Measurements from ENCODE around the gene LHFPL3. TPM values are rescaled to one million over a fixed set of nuclear protein-coding genes. Genes with fewer than 3 reads are reported as not detected.

Gene LHFPL3
- total RNA-seq, 1 experiment from 2014 or later = 0.83 TPM

- Mint-ChIP-seq H3K9me3 (no peaks in the 10 kb centered on the region), H3K27ac (no peak overlapping the region), H3K4me3 (no peak overlapping the region), H3K36me3 (no peaks in the 10 kb centered on the region), H3K27me3 (ENCODE audit: low read depth) (peaks cover 12% of the 10 kb centered on the region), H3K4me1 (no peaks in the 10 kb centered on the region)
- CTCF ChIA-PET = no interaction called here
- DNase-seq (ENCODE audit: low spot score) = no peak
- POLR2A ChIA-PET = no interaction called here
- no peak for TF ChIP-seq IRF2 (CRISPR knock-in tag; IDR thresholded peaks at IDR 0.05; ENCODE audit: borderline replicate concordance, low read depth)
- no peak for TF ChIP-seq ZNF423 (CRISPR knock-in tag; IDR thresholded peaks at IDR 0.05)
- TF ChIP-seq CBFB (CRISPR knock-in tag; IDR thresholded peaks at IDR 0.05; ENCODE audit: low read depth) = no peak
- TF ChIP-seq ZMAT4 (CRISPR knock-in tag; IDR thresholded peaks at IDR 0.05) = no peak
- no peak for TF ChIP-seq KAT7 (CRISPR knock-in tag; IDR thresholded peaks at IDR 0.05; ENCODE audit: borderline replicate concordance)
- TF ChIP-seq RORB (CRISPR knock-in tag; IDR thresholded peaks at IDR 0.05) = no peak
- TF ChIP-seq ZNF232 (CRISPR knock-in tag; IDR thresholded peaks at IDR 0.05) = no peak
- TF ChIP-seq NR3C1 (CRISPR knock-in tag; conservative IDR thresholded peaks at IDR 0.05; ENCODE audit: low read depth) = no peak
- ATAC-seq = no peak
These were observed 527.5 kb downstream of the LHFPL3 start for GRCh38 chr7:104855861-104856260.

- ChIA-PET POLR2A (no interaction called here), CTCF (interaction anchor here (0.6 to 1.1 kb wide), 3 partner anchors 9 to 61 kb away, joined by 3 to 5 read pairs (median 4); no protein-coding TSS in a partner anchor)
- DNase-seq (ENCODE audit: low spot score) (no peak), ATAC-seq (no peak)
- Mint-ChIP-seq H3K9me3 (peaks cover under 1% of the 10 kb centered on the region; the same call in 1 of the 2 replicates), H3K27ac (no peak overlapping the region), H3K36me3 (peaks cover under 1% of the 10 kb centered on the region; the same call in 1 of the 2 replicates), H3K4me1 (no peaks in the 10 kb centered on the region), H3K4me3 (no peak overlapping the region), H3K27me3 (ENCODE audit: low read depth) (peaks cover 30% of the 10 kb centered on the region)
- TF ChIP-seq CREB1 (CRISPR knock-in tag; IDR thresholded peaks at IDR 0.05) (no peak), FOXK1 (CRISPR knock-in tag; IDR thresholded peaks at IDR 0.05) (no peak), RORB (CRISPR knock-in tag; IDR thresholded peaks at IDR 0.05) (no peak), PREB (CRISPR knock-in tag; IDR thresholded peaks at IDR 0.05; ENCODE audit: borderline replicate concordance) (no peak), EMX1 (CRISPR knock-in tag; IDR thresholded peaks at IDR 0.05) (no peak), ATF2 (CRISPR knock-in tag; IDR thresholded peaks at IDR 0.05; ENCODE audit: borderline replicate concordance, low read depth) (no peak), CTCF (IDR thresholded peaks at IDR 0.05) (no peak), JUN (CRISPR knock-in tag; IDR thresholded peaks at IDR 0.05) (no peak), USF1 (CRISPR knock-in tag; IDR thresholded peaks at IDR 0.05) (no peak), NR1H2 (CRISPR knock-in tag; IDR thresholded peaks at IDR 0.05) (no peak), NR2C2 (CRISPR knock-in tag; IDR thresholded peaks at IDR 0.05) (no peak), SP1 (CRISPR knock-in tag; conservative IDR thresholded peaks at IDR 0.05) (no peak), ZSCAN18 (CRISPR knock-in tag; IDR thresholded peaks at IDR 0.05) (no peak), ATF1 (CRISPR knock-in tag; IDR thresholded peaks at IDR 0.05) (no peak), PRDM15 (CRISPR knock-in tag; IDR thresholded peaks at IDR 0.05) (no peak), ZMAT4 (CRISPR knock-in tag; IDR thresholded peaks at IDR 0.05) (no peak), CREM (CRISPR knock-in tag; IDR thresholded peaks at IDR 0.05) (no peak)
These were observed 529.3 kb downstream of the LHFPL3 start for GRCh38 chr7:104857458-104858425.

All from WTC11 (cell line).